WTC11 (cell line): ENCODE data around the gene IL25. TPM values are rescaled to one million over a fixed set of nuclear protein-coding genes. Genes with fewer than 3 reads are reported as not detected.

Source experiments
- ATAC-seq: fragments of 200-7000 bp; cut with Tn5 transposase; 2 replicates; pipeline ENCODE4 v1.10.0; 2021; ENCODE audit warnings: mild to moderate bottlenecking, moderate library complexity
- CTCF ChIA-PET: fragments of 300-600 bp; sonication (Branson Sonifier 250); formaldehyde crosslinking; loops from one replicate; lab custom pipeline; 2021; ENCODE audit warnings: antibody characterized with exemption; lab: Charles Lee
- POLR2A ChIA-PET: fragments of 350-600 bp; sonication (Branson Sonifier 250); formaldehyde crosslinking; loops from one replicate; lab custom pipeline; 2021; ENCODE audit warnings: antibody characterized with exemption; lab: Charles Lee
- DNase-seq: peaks from one replicate; pipeline ENCODE4 v3.0.0; 2021; ENCODE audit warnings: low spot score
- H3K27ac Mint-ChIP-seq: 2 replicates; pipeline ENCODE4 v1.8.0; 2021; ENCODE audit warnings: mixed read lengths
- H3K27me3 Mint-ChIP-seq: 2 replicates; pipeline ENCODE4 v1.8.0; 2021; ENCODE audit warnings: low read depth, mild to moderate bottlenecking, moderate library complexity, mixed read lengths
- H3K36me3 Mint-ChIP-seq: 2 replicates; pipeline ENCODE4 v1.8.0; 2021; ENCODE audit warnings: mixed read lengths
- H3K4me1 Mint-ChIP-seq: 2 replicates; pipeline ENCODE4 v1.8.0; 2022; ENCODE audit warnings: mixed read lengths
- H3K4me3 Mint-ChIP-seq: 2 replicates; pipeline ENCODE4 v1.8.0; 2021; ENCODE audit warnings: mild to moderate bottlenecking, moderate library complexity, mixed read lengths
- H3K9me3 Mint-ChIP-seq: 2 replicates; pipeline ENCODE4 v1.8.0; 2021; ENCODE audit warnings: mixed read lengths
- ATF1 ChIP-seq: sonication (generic); formaldehyde crosslinking; IDR thresholded peaks from 2 replicates; pipeline ENCODE4 v1.8.1; 2023; ENCODE audit warnings: mild to moderate bottlenecking, moderate library complexity, missing genetic modification reagents
- EMX1 ChIP-seq: fragments of 250-450 bp; sonication (Bioruptor Pico); IDR thresholded peaks from 2 replicates; pipeline ENCODE4 v1.8.0; 2021; ENCODE audit warnings: mild to moderate bottlenecking
- ESRRA ChIP-seq: sonication (generic); formaldehyde crosslinking; IDR thresholded peaks from 2 replicates; pipeline ENCODE4 v1.8.1; 2022; ENCODE audit warnings: mild to moderate bottlenecking, missing genetic modification reagents, borderline replicate concordance
- GTF2I ChIP-seq: fragments of 250-450 bp; sonication (Bioruptor Pico); conservative IDR thresholded peaks from 2 replicates; pipeline ENCODE4 v1.4.0; 2021; ENCODE audit warnings: mild to moderate bottlenecking
- HMGA2 ChIP-seq: fragments of 250-450 bp; sonication (Bioruptor Pico); IDR thresholded peaks from 2 replicates; pipeline ENCODE4 v1.4.0; 2021; ENCODE audit warnings: mild to moderate bottlenecking, moderate library complexity
- RELA ChIP-seq: sonication (generic); formaldehyde crosslinking; IDR thresholded peaks from 2 replicates; pipeline ENCODE4 v1.8.1; 2022; ENCODE audit warnings: missing genetic modification reagents, mild to moderate bottlenecking, borderline replicate concordance
- RORB ChIP-seq: fragments of 250-450 bp; sonication (Bioruptor Pico); IDR thresholded peaks from 2 replicates; pipeline ENCODE4 v1.9.0; 2021; ENCODE audit warnings: mild to moderate bottlenecking
- SMAD3 ChIP-seq: sonication (generic); formaldehyde crosslinking; IDR thresholded peaks from 2 replicates; pipeline ENCODE4 v1.8.0; 2022; ENCODE audit warnings: missing genetic modification reagents, mild to moderate bottlenecking, borderline replicate concordance
- SMAD4 ChIP-seq: sonication (generic); formaldehyde crosslinking; IDR thresholded peaks from 2 replicates; pipeline ENCODE4 v1.8.0; 2022; ENCODE audit warnings: mild to moderate bottlenecking, missing genetic modification reagents
- ZNF138 ChIP-seq: sonication (generic); formaldehyde crosslinking; conservative IDR thresholded peaks from 2 replicates; pipeline ENCODE4 v1.8.1; 2022; ENCODE audit warnings: mild to moderate bottlenecking, moderate library complexity, missing genetic modification reagents
- ZNF219 ChIP-seq: sonication (generic); formaldehyde crosslinking; IDR thresholded peaks from 2 replicates; pipeline ENCODE4 v1.8.0; 2023; ENCODE audit warnings: missing genetic modification reagents, mild to moderate bottlenecking, borderline replicate concordance
- ZNF396 ChIP-seq: fragments of 250-450 bp; sonication (Bioruptor Pico); IDR thresholded peaks from 2 replicates; pipeline ENCODE4 v1.8.0; 2021; ENCODE audit warnings: mild to moderate bottlenecking, moderate library complexity, borderline replicate concordance
- total RNA-seq: library from RNA; stranded (reverse); gene quantifications from 3 replicates; pipeline ENCODE4 v1.2.3, GENCODE V29; 2021
- TF ChIP-seq, protein P1 (sequence below): sonication (generic); formaldehyde crosslinking; IDR thresholded peaks from 2 replicates; pipeline ENCODE4 v1.8.1; 2023; ENCODE audit warnings: mild to moderate bottlenecking, missing genetic modification reagents, moderate library complexity
- TF ChIP-seq, protein P2 (sequence below): fragments of 250-450 bp; sonication (Bioruptor Pico); IDR thresholded peaks from 2 replicates; pipeline ENCODE4 v1.9.0; 2021; ENCODE audit warnings: mild to moderate bottlenecking, borderline replicate concordance
- TF ChIP-seq, protein P3 (sequence below): sonication (generic); formaldehyde crosslinking; IDR thresholded peaks from 2 replicates; pipeline ENCODE4 v1.8.0; 2022; ENCODE audit warnings: mild to moderate bottlenecking, missing genetic modification reagents
- TF ChIP-seq, protein P4 (sequence below): sonication (generic); formaldehyde crosslinking; IDR thresholded peaks from 2 replicates; pipeline ENCODE4 v1.8.1; 2022; ENCODE audit warnings: mild to moderate bottlenecking, missing genetic modification reagents, moderate library complexity, borderline replicate concordance
- TF ChIP-seq, protein P5 (sequence below): fragments of 250-450 bp; sonication (Bioruptor Pico); IDR thresholded peaks from 2 replicates; pipeline ENCODE4 v1.9.0; 2021; ENCODE audit warnings: moderate library complexity, mild to moderate bottlenecking, inconsistent platforms, borderline replicate concordance
- TF ChIP-seq, protein P6 (sequence below): sonication (generic); formaldehyde crosslinking; IDR thresholded peaks from 2 replicates; pipeline ENCODE4 v1.8.1; 2023; ENCODE audit warnings: mild to moderate bottlenecking, missing genetic modification reagents
- TF ChIP-seq, protein P7 (sequence below): sonication (generic); formaldehyde crosslinking; IDR thresholded peaks from 2 replicates; pipeline ENCODE4 v1.8.0; 2023; ENCODE audit warnings: missing genetic modification reagents, mild to moderate bottlenecking, borderline replicate concordance
- TF ChIP-seq, protein P8 (sequence below): fragments of 250-450 bp; sonication (Bioruptor Pico); IDR thresholded peaks from 2 replicates; pipeline ENCODE4 v1.9.0; 2021; ENCODE audit warnings: mild to moderate bottlenecking

IL25 gene
- total RNA-seq, 1 experiment from 2014 or later: 0.24 TPM

DNA sequence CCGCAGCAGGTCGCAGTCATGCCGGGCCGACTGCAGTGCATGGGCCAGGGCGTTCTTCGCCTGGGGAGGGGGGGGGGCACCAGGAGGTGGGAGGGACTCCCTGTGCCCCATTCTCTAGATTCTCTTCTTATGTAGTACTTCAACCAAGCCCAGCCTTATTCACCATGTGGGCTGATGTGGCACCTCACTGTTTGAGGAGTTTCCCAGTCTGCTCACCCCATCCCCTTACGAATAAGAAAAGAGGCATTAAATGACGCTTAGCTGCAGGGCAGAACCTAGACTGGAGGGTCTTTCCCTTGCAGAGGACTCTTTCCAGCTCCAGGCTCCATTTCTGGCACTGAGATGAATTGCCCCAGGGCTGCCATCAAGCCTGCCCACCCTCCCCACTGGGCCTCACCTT is 16.4 kb downstream of the IL25 start:
- H3K4me1 Mint-ChIP-seq: peaks cover 17% of the 10 kb centered on the region
- no peaks in the 10 kb centered on the region for H3K36me3 Mint-ChIP-seq
- ATAC-seq: peak; percentile 56
- H3K4me3 Mint-ChIP-seq: no peak overlapping the region
- TF ChIP-seq SMAD3 (CRISPR knock-in tag): no peak
- TF ChIP-seq, protein P1, sequence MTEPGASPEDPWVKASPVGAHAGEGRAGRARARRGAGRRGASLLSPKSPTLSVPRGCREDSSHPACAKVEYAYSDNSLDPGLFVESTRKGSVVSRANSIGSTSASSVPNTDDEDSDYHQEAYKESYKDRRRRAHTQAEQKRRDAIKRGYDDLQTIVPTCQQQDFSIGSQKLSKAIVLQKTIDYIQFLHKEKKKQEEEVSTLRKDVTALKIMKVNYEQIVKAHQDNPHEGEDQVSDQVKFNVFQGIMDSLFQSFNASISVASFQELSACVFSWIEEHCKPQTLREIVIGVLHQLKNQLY (CRISPR knock-in tag): no peak
- no peak for TF ChIP-seq RORB (CRISPR knock-in tag)
- TF ChIP-seq, protein P2, sequence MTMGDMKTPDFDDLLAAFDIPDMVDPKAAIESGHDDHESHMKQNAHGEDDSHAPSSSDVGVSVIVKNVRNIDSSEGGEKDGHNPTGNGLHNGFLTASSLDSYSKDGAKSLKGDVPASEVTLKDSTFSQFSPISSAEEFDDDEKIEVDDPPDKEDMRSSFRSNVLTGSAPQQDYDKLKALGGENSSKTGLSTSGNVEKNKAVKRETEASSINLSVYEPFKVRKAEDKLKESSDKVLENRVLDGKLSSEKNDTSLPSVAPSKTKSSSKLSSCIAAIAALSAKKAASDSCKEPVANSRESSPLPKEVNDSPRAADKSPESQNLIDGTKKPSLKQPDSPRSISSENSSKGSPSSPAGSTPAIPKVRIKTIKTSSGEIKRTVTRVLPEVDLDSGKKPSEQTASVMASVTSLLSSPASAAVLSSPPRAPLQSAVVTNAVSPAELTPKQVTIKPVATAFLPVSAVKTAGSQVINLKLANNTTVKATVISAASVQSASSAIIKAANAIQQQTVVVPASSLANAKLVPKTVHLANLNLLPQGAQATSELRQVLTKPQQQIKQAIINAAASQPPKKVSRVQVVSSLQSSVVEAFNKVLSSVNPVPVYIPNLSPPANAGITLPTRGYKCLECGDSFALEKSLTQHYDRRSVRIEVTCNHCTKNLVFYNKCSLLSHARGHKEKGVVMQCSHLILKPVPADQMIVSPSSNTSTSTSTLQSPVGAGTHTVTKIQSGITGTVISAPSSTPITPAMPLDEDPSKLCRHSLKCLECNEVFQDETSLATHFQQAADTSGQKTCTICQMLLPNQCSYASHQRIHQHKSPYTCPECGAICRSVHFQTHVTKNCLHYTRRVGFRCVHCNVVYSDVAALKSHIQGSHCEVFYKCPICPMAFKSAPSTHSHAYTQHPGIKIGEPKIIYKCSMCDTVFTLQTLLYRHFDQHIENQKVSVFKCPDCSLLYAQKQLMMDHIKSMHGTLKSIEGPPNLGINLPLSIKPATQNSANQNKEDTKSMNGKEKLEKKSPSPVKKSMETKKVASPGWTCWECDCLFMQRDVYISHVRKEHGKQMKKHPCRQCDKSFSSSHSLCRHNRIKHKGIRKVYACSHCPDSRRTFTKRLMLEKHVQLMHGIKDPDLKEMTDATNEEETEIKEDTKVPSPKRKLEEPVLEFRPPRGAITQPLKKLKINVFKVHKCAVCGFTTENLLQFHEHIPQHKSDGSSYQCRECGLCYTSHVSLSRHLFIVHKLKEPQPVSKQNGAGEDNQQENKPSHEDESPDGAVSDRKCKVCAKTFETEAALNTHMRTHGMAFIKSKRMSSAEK: no peak
- TF ChIP-seq EMX1 (CRISPR knock-in tag): no peak
- no peak for TF ChIP-seq SMAD4
- TF ChIP-seq, protein P3, sequence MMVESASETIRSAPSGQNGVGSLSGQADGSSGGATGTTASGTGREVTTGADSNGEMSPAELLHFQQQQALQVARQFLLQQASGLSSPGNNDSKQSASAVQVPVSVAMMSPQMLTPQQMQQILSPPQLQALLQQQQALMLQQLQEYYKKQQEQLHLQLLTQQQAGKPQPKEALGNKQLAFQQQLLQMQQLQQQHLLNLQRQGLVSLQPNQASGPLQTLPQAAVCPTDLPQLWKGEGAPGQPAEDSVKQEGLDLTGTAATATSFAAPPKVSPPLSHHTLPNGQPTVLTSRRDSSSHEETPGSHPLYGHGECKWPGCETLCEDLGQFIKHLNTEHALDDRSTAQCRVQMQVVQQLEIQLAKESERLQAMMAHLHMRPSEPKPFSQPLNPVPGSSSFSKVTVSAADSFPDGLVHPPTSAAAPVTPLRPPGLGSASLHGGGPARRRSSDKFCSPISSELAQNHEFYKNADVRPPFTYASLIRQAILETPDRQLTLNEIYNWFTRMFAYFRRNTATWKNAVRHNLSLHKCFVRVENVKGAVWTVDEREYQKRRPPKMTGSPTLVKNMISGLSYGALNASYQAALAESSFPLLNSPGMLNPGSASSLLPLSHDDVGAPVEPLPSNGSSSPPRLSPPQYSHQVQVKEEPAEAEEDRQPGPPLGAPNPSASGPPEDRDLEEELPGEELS: no peak
- TF ChIP-seq, protein P4, sequence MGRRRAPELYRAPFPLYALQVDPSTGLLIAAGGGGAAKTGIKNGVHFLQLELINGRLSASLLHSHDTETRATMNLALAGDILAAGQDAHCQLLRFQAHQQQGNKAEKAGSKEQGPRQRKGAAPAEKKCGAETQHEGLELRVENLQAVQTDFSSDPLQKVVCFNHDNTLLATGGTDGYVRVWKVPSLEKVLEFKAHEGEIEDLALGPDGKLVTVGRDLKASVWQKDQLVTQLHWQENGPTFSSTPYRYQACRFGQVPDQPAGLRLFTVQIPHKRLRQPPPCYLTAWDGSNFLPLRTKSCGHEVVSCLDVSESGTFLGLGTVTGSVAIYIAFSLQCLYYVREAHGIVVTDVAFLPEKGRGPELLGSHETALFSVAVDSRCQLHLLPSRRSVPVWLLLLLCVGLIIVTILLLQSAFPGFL (CRISPR knock-in tag): no peak
- no peak for TF ChIP-seq ATF1 (CRISPR knock-in tag)
- no peak for TF ChIP-seq ZNF138 (CRISPR knock-in tag)
- no peak for TF ChIP-seq HMGA2 (CRISPR knock-in tag)
- TF ChIP-seq ZNF396 (CRISPR knock-in tag): no peak
- no peak for TF ChIP-seq ZNF219
- TF ChIP-seq RELA (CRISPR knock-in tag): no peak
- TF ChIP-seq GTF2I (CRISPR knock-in tag): no peak
- no peak for TF ChIP-seq ESRRA
- TF ChIP-seq, protein P5, sequence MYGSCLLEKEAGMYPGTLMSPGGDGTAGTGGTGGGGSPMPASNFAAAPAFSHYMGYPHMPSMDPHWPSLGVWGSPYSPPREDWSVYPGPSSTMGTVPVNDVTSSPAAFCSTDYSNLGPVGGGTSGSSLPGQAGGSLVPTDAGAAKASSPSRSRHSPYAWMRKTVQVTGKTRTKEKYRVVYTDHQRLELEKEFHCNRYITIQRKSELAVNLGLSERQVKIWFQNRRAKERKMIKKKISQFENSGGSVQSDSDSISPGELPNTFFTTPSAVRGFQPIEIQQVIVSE: no peak
- TF ChIP-seq, protein P6, sequence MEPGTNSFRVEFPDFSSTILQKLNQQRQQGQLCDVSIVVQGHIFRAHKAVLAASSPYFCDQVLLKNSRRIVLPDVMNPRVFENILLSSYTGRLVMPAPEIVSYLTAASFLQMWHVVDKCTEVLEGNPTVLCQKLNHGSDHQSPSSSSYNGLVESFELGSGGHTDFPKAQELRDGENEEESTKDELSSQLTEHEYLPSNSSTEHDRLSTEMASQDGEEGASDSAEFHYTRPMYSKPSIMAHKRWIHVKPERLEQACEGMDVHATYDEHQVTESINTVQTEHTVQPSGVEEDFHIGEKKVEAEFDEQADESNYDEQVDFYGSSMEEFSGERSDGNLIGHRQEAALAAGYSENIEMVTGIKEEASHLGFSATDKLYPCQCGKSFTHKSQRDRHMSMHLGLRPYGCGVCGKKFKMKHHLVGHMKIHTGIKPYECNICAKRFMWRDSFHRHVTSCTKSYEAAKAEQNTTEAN (CRISPR knock-in tag): no peak
- TF ChIP-seq, protein P7, sequence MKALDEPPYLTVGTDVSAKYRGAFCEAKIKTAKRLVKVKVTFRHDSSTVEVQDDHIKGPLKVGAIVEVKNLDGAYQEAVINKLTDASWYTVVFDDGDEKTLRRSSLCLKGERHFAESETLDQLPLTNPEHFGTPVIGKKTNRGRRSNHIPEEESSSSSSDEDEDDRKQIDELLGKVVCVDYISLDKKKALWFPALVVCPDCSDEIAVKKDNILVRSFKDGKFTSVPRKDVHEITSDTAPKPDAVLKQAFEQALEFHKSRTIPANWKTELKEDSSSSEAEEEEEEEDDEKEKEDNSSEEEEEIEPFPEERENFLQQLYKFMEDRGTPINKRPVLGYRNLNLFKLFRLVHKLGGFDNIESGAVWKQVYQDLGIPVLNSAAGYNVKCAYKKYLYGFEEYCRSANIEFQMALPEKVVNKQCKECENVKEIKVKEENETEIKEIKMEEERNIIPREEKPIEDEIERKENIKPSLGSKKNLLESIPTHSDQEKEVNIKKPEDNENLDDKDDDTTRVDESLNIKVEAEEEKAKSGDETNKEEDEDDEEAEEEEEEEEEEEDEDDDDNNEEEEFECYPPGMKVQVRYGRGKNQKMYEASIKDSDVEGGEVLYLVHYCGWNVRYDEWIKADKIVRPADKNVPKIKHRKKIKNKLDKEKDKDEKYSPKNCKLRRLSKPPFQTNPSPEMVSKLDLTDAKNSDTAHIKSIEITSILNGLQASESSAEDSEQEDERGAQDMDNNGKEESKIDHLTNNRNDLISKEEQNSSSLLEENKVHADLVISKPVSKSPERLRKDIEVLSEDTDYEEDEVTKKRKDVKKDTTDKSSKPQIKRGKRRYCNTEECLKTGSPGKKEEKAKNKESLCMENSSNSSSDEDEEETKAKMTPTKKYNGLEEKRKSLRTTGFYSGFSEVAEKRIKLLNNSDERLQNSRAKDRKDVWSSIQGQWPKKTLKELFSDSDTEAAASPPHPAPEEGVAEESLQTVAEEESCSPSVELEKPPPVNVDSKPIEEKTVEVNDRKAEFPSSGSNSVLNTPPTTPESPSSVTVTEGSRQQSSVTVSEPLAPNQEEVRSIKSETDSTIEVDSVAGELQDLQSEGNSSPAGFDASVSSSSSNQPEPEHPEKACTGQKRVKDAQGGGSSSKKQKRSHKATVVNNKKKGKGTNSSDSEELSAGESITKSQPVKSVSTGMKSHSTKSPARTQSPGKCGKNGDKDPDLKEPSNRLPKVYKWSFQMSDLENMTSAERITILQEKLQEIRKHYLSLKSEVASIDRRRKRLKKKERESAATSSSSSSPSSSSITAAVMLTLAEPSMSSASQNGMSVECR: no peak
- TF ChIP-seq, protein P8, sequence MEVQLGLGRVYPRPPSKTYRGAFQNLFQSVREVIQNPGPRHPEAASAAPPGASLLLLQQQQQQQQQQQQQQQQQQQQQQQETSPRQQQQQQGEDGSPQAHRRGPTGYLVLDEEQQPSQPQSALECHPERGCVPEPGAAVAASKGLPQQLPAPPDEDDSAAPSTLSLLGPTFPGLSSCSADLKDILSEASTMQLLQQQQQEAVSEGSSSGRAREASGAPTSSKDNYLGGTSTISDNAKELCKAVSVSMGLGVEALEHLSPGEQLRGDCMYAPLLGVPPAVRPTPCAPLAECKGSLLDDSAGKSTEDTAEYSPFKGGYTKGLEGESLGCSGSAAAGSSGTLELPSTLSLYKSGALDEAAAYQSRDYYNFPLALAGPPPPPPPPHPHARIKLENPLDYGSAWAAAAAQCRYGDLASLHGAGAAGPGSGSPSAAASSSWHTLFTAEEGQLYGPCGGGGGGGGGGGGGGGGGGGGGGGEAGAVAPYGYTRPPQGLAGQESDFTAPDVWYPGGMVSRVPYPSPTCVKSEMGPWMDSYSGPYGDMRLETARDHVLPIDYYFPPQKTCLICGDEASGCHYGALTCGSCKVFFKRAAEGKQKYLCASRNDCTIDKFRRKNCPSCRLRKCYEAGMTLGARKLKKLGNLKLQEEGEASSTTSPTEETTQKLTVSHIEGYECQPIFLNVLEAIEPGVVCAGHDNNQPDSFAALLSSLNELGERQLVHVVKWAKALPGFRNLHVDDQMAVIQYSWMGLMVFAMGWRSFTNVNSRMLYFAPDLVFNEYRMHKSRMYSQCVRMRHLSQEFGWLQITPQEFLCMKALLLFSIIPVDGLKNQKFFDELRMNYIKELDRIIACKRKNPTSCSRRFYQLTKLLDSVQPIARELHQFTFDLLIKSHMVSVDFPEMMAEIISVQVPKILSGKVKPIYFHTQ (CRISPR knock-in tag): no peak
- TF ChIP-seq, all 79 proteins: peak for 0
- Mint-ChIP-seq H3K9me3 (peaks cover 5% of the 10 kb centered on the region), H3K27me3 (peaks cover 27% of the 10 kb centered on the region), H3K27ac (no peak overlapping the region)
- ChIA-PET POLR2A (interaction anchor here (1.6 kb wide), 1 partner anchor 12 kb away, joined by 4 read pairs; the partner anchor contains the start of gene CMTM5), CTCF (interaction anchor here (0.7 to 3.7 kb wide), 8 partner anchors 10 to 906 kb away, joined by 3 to 27 read pairs (median 6); partner anchors contain the start of gene CMTM5)
- no peak for DNase-seq
